Spleen (tissue), 7 donors: Measurements from ENCODE around the gene MATCAP1.

Experiments
- CTCF ChIP-seq, 11 experiments: fragments of 200-600 bp in 7 of 11; fragments of 450-650 bp in 4 of 11; sonication (generic) in 4 of 11; IDR thresholded peaks in 8 of 11; conservative IDR thresholded peaks in 3 of 11; 1 replicate in 7 of 11; 2 replicates in 4 of 11; pipeline versions ENCODE4 v1.4.0 to v1.8.0; 2016 to 2021; ENCODE audit warnings: antibody characterized with exemption in 11 of 11, inconsistent platforms in 4 of 11, mild to moderate bottlenecking in 1 of 11
- POLR2A ChIP-seq, 3 donors: fragments of 450-650 bp; IDR thresholded peaks; one replicate each; pipeline ENCODE4 v1.5.1; 2017; ENCODE audit warnings: antibody characterized with exemption in 3 of 3, mild to moderate bottlenecking in 1 of 3
- donor health status: DM: no; HTN: no; CAD: no; lungs with moderate emphysema.
- donor health status: DM: no; HTN: no; CAD: no.
- donor health status: DM: no; HTN: no; CAD: no.

DNA sequence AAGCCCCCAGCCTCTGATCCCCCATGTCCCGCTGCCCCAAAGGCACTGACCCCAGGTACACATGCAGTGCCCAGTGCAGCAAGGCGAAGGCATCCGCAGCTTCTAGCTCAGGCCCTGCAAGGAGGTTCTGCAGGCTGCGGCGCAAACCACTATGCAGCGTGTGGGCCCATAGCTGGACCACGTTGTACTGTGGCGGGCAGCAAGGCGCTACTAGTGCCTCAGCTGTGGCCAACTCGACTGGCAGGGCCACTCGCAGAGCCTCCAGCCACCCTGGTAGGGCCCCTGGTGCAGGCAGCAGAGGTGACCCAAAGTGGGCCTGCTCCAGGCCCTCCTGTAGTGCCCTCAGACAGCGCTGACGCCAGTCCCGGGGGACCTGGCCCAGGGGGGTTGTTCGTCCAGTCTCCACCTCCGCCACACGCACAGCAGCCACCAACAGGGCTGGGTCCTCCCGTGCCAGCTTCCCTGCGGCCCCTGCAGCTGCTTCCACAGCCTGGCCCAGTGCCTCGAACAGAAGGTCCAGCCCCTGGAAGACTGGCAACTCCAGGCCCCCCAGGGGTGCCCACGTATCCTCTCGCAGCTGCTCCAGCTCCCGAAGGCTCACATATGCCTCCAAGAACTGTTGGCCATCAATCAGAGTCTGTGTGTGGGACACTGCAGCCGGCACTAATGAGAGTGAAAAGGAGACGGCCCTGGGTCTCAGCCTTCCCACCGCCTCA lies 3.6 kb upstream of the MATCAP1 start:
- no peak for TF ChIP-seq CTCF (IDR thresholded peaks at IDR 0.05 in 8 of 11, conservative IDR thresholded peaks at IDR 0.05 in 3 of 11)
- no peak for TF ChIP-seq POLR2A (IDR thresholded peaks at IDR 0.05)
